Measurements from ENCODE around the gene FOLR1.

DNA sequence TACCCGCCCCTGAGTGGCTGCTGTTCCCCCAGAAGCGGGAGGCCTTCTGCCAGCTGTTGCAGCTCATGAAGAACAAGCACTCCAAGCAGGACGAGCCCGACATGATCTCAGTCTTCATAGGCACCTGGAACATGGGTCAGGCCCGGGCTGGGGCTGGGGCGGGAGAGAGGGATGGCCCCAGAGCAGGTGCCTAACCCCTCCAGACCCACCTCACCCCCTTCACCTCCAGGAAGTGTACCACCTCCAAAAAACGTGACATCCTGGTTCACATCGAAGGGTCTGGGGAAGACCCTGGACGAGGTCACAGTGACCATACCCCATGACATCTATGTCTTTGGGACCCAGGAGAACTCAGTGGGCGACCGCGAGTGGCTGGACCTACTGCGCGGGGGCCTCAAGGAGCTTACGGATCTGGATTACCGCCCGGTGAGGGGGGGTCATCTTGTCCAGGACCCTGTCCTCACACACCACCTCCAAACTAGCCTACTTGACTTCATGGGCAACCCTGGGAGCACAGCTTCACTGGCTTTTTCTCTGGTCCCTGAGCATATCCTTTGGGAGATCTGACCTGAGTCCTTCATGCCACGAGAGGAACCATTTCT is 38.9 kb downstream of the FOLR1 start:
- TF ChIP-seq RAD21 (IDR thresholded peaks at IDR 0.05; ENCODE audit: insufficient read depth, low read depth, low read length): no peak
- TF ChIP-seq POLR2A (IDR thresholded peaks at IDR 0.05; ENCODE audit: low read depth, low read length): no peak; the same call in 1 of the 2 replicates
- TF ChIP-seq POLR2AphosphoS5 (IDR thresholded peaks at IDR 0.05; ENCODE audit: low read length): no peak
- no peak for TF ChIP-seq BRCA1 (IDR thresholded peaks at IDR 0.05; ENCODE audit: low read depth, low read length)
- no peak for TF ChIP-seq JUND (IDR thresholded peaks at IDR 0.05; ENCODE audit: low read depth, low read length)
- TF ChIP-seq SP1 (IDR thresholded peaks at IDR 0.05; ENCODE audit: low read depth, low read length): no peak
- TF ChIP-seq CHD4 (IDR thresholded peaks at IDR 0.05): no peak
- TF ChIP-seq EP300 (IDR thresholded peaks at IDR 0.05; ENCODE audit: borderline replicate concordance in 1 of 2, control insufficient read depth in 1 of 2, low read depth in 2 of 2, low read length in 2 of 2): no peak
- no peak for TF ChIP-seq EZH2 (IDR thresholded peaks at IDR 0.05; ENCODE audit: borderline replicate concordance, control insufficient read depth, low read depth, low read length)
- TF ChIP-seq NFIC (IDR thresholded peaks at IDR 0.05; ENCODE audit: low read depth, low read length): no peak
- TF ChIP-seq, protein P1, sequence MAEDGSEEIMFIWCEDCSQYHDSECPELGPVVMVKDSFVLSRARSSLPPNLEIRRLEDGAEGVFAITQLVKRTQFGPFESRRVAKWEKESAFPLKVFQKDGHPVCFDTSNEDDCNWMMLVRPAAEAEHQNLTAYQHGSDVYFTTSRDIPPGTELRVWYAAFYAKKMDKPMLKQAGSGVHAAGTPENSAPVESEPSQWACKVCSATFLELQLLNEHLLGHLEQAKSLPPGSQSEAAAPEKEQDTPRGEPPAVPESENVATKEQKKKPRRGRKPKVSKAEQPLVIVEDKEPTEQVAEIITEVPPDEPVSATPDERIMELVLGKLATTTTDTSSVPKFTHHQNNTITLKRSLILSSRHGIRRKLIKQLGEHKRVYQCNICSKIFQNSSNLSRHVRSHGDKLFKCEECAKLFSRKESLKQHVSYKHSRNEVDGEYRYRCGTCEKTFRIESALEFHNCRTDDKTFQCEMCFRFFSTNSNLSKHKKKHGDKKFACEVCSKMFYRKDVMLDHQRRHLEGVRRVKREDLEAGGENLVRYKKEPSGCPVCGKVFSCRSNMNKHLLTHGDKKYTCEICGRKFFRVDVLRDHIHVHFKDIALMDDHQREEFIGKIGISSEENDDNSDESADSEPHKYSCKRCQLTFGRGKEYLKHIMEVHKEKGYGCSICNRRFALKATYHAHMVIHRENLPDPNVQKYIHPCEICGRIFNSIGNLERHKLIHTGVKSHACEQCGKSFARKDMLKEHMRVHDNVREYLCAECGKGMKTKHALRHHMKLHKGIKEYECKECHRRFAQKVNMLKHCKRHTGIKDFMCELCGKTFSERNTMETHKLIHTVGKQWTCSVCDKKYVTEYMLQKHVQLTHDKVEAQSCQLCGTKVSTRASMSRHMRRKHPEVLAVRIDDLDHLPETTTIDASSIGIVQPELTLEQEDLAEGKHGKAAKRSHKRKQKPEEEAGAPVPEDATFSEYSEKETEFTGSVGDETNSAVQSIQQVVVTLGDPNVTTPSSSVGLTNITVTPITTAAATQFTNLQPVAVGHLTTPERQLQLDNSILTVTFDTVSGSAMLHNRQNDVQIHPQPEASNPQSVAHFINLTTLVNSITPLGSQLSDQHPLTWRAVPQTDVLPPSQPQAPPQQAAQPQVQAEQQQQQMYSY (CRISPR knock-in tag; IDR thresholded peaks at IDR 0.05): no peak
- TF ChIP-seq, protein P2, sequence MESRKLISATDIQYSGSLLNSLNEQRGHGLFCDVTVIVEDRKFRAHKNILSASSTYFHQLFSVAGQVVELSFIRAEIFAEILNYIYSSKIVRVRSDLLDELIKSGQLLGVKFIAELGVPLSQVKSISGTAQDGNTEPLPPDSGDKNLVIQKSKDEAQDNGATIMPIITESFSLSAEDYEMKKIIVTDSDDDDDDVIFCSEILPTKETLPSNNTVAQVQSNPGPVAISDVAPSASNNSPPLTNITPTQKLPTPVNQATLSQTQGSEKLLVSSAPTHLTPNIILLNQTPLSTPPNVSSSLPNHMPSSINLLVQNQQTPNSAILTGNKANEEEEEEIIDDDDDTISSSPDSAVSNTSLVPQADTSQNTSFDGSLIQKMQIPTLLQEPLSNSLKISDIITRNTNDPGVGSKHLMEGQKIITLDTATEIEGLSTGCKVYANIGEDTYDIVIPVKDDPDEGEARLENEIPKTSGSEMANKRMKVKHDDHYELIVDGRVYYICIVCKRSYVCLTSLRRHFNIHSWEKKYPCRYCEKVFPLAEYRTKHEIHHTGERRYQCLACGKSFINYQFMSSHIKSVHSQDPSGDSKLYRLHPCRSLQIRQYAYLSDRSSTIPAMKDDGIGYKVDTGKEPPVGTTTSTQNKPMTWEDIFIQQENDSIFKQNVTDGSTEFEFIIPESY (IDR thresholded peaks at IDR 0.05): no peak
- TF ChIP-seq NFXL1 (IDR thresholded peaks at IDR 0.05; ENCODE audit: borderline replicate concordance): no peak
